ENCODE data around the gene LRRC61. TPM values are rescaled to one million over a fixed set of nuclear protein-coding genes. Genes with fewer than 3 reads are reported as not detected.

Gene LRRC61
- total RNA-seq, 6 experiments from 2014 or later, result not detected

- H3K4me3 Mint-ChIP-seq, result no peak overlapping the region
- no peak for TF ChIP-seq CTCF (IDR thresholded peaks at IDR 0.05)
- H3K27me3 Mint-ChIP-seq (ENCODE audit: insufficient read depth), result peaks cover 8% of the 10 kb centered on the region; the same call in 1 of the 2 replicates
- peaks cover 20% of the 10 kb centered on the region; the same call in 1 of the 2 replicates for H3K4me1 Mint-ChIP-seq (ENCODE audit: low read depth)
- H3K9me3 Mint-ChIP-seq, result no peaks in the 10 kb centered on the region
- no peak overlapping the region for H3K27ac Mint-ChIP-seq
- DNase-seq, result no peak
- H3K36me3 Mint-ChIP-seq (ENCODE audit: low read depth), result no peaks in the 10 kb centered on the region
Measured at GRCh38 chr7:150322114-150322832, 882 bp upstream of the LRRC61 start.

- peaks cover 10% of the 10 kb centered on the region; the same call in 1 of the 2 replicates for H3K4me1 Mint-ChIP-seq (ENCODE audit: low read depth)
- no peaks in the 10 kb centered on the region for H3K9me3 Mint-ChIP-seq
- H3K4me3 Mint-ChIP-seq, result no peak overlapping the region; the same call in 1 of the 2 replicates
- no peak for TF ChIP-seq CTCF (IDR thresholded peaks at IDR 0.05)
- H3K36me3 Mint-ChIP-seq (ENCODE audit: low read depth), result no peaks in the 10 kb centered on the region
- H3K27ac Mint-ChIP-seq, result no peak overlapping the region
- DNase-seq, result no peak
- H3K27me3 Mint-ChIP-seq (ENCODE audit: insufficient read depth), result peaks cover 8% of the 10 kb centered on the region; the same call in 1 of the 2 replicates
Measured at GRCh38 chr7:150323682-150324372, 672 bp downstream of the LRRC61 start.

GRCh38 chr7:150324373-150324961 is 1.3 kb downstream of the LRRC61 start:
- H3K27ac Mint-ChIP-seq, result no peak overlapping the region
- peaks cover 10% of the 10 kb centered on the region; the same call in 1 of the 2 replicates for H3K4me1 Mint-ChIP-seq (ENCODE audit: low read depth)
- H3K4me3 Mint-ChIP-seq, result no peak overlapping the region

GRCh38 chr7:150325110-150325611 is 2.0 kb downstream of the LRRC61 start:
- Mint-ChIP-seq H3K4me1 (ENCODE audit: low read depth) (peaks cover 10% of the 10 kb centered on the region; the same call in 1 of the 2 replicates), H3K36me3 (ENCODE audit: low read depth) (no peaks in the 10 kb centered on the region), H3K9me3 (peaks cover 5% of the 10 kb centered on the region; the same call in 1 of the 2 replicates), H3K27ac (no peak overlapping the region), H3K4me3 (no peak overlapping the region), H3K27me3 (ENCODE audit: insufficient read depth) (peaks cover 8% of the 10 kb centered on the region)
- no peak for TF ChIP-seq CTCF (IDR thresholded peaks at IDR 0.05)
- DNase-seq, result no peak

More at GRCh38 chr7:150324373-150324961, 1.3 kb downstream of the LRRC61 start:
- no peak for TF ChIP-seq CTCF (IDR thresholded peaks at IDR 0.05)
- H3K9me3 Mint-ChIP-seq, result peaks cover 5% of the 10 kb centered on the region; the same call in 1 of the 2 replicates
- H3K27me3 Mint-ChIP-seq (ENCODE audit: insufficient read depth), result peaks cover 8% of the 10 kb centered on the region
- DNase-seq, result no peak
- no peaks in the 10 kb centered on the region for H3K36me3 Mint-ChIP-seq (ENCODE audit: low read depth)

GRCh38 chr7:150325901-150326300 is 2.7 kb downstream of the LRRC61 start:
- Mint-ChIP-seq H3K27ac (no peak overlapping the region), H3K4me1 (ENCODE audit: low read depth) (peaks cover 9% of the 10 kb centered on the region; the same call in 1 of the 2 replicates), H3K27me3 (ENCODE audit: insufficient read depth) (peaks cover 8% of the 10 kb centered on the region), H3K9me3 (peaks cover 5% of the 10 kb centered on the region; the same call in 1 of the 2 replicates), H3K4me3 (no peak overlapping the region), H3K36me3 (ENCODE audit: low read depth) (no peaks in the 10 kb centered on the region)
- no peak for DNase-seq
- no peak for TF ChIP-seq CTCF (IDR thresholded peaks at IDR 0.05)
